Keratinocyte (primary cell): ENCODE measurements around the gene PDK2.
A peak's percentile ranks its signal among the peaks of the same experiment; 100 is the strongest.

ENCODE experiments used
- CTCF ChIP-seq, 3 experiments: IDR thresholded peaks in 1 of 3; conservative IDR thresholded peaks in 1 of 3; optimal IDR thresholded peaks in 1 of 3; 2 replicates in 2 of 3; 3 replicates in 1 of 3; pipeline versions ENCODE3 to v1.5.1; 2011; ENCODE audit warnings: low read length in 3 of 3, mild to moderate bottlenecking in 3 of 3, moderate library complexity in 2 of 3, control low read depth in 1 of 3, inconsistent platforms in 1 of 3; ENCODE audit not compliant: insufficient read depth in 2 of 3; ENCODE audit errors: extremely low read depth in 1 of 3
- EZH2 ChIP-seq: IDR thresholded peaks from one replicate; pipeline ENCODE4 v1.6.1; 2012; ENCODE audit warnings: inconsistent platforms, mild to moderate bottlenecking, low read length, moderate library complexity

- TF ChIP-seq CTCF (optimal IDR thresholded peaks at IDR 0.05 in 1 of 3, IDR thresholded peaks at IDR 0.05 in 1 of 3, conservative IDR thresholded peaks at IDR 0.05 in 1 of 3; ENCODE audit: extremely low read depth in 1 of 3, insufficient read depth in 2 of 3, low read length in 3 of 3) (peak in 2 of 3 experiments; percentile 18 to 46), EZH2 (no peak)
Observed at GRCh38 chr17:50050431-50051032, 44.6 kb upstream of the PDK2 start.
